KG1 (cell line): ENCODE data around the gene UPK3A.
"Not testable (repeated sequence)": the region's sequence is repeated elsewhere in the genome, so short reads cannot be mapped to it uniquely, and the experiment has no call there.

ENCODE experiments used
- DNase-seq: peaks from one replicate; lab custom pipeline; 2025; lab: John Stamatoyannopoulos, UW

The UPK3A gene

DNA sequence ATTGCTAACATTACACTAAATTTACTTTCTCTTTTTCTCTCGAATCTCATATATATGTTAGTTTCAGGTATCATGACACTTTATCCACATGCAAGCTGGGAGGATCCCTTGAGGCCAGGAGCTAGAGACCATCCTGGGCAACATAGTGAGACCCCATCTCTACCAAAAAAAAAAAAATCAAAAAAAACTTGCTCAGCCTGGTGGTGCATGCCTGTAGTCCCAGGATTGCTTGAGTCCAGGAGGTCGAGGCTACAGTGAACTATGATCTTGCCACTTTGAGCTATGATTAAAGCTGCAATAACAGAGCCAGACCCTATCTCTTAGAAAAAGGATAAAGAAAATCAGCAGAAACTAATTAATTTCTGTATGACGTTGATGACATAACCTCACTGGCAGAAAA is 3.7 kb upstream of the UPK3A start:
- DNase-seq: no peak

DNA sequence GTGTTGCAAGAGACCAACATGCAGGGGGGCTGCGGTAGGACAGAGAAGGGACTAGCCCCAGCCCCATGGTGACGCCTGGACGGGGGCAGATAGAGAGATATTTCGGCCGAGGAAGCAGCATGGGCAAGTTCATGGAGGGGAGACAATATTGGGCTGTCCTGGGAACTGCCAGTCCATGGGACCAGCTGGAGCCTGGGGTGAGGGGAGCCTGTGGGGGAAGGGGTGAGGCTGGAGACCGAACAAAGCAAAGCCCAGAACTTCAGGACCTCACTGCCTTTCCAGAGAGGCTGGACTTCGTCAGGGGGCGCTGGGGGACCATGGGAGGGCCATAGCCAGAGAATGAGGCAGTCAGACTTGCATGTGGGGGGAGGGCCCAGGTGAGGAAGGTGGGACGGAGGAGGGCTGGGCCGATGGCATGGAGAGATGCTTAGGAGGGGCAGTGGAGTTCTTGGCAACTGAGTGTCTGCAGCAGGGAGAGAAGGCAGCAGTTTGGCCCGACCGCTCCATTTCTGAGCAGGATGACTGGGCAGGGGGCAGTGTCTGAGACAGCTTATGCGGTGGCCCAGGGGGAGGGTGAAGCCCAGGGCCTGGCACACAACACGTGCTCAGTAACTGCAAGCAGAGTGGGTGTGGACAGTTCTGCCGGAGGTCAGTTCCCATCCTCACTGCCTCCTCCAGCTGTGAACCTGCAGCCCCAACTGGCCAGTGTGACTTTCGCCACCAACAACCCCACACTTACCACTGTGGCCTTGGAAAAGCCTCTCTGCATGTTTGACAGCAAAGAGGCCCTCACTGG is 712 bp downstream of the UPK3A start:
- no peak for DNase-seq

DNA sequence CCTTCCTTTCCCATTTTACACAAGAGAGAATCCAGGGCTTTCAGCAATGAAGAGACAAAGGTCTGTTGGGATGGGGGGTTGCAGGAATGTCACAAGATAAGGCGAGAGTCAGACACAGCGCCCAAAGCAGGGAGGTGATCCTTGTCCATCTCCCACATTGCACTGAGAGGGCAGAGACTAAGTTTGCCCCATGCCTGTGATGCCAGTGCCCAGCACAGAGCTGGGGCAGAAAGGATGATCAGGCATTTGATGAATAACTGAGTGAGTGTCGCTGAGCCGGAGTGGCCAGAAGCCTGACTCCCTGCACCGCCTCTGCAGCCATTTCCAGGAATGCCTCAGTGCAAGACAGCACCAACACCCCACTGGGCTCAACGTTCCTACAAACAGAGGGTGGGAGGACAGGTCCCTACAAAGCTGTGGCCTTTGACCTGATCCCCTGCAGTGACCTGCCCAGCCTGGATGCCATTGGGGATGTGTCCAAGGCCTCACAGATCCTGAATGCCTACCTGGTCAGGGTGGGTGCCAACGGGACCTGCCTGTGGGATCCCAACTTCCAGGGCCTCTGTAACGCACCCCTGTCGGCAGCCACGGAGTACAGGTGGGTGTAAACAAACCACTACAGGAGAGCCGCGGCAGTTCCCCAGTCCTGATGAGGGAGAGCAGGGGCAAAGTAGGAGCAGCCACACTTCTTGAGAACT is 2.3 kb downstream of the UPK3A start:
- DNase-seq: no peak

DNA sequence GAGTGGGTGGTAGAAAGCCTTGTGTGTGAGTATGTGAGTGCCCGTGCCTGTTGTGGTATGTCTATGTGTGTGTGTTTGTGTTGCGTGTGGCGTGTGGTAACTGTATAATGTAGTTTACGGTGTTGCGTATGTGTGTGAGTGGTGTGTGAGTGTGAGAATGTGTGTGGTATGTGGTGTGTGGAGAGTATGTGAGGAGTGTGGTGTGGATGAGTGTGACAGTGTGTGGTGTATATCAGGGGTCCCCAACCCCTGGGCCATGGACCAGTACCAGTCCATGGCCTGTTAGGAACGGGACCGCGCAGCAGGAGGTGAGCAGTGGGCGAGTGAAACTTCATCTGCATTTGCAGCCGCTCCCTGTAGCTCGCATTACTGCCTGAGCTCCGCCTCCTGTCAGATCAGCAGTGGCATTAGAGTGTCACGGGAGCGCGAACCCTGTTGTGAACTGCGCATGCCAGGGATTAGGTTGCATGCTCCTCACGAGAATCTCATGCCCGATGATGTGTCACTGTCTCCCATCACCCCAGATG is 5.7 kb downstream of the UPK3A start:
- no peak for DNase-seq

DNA sequence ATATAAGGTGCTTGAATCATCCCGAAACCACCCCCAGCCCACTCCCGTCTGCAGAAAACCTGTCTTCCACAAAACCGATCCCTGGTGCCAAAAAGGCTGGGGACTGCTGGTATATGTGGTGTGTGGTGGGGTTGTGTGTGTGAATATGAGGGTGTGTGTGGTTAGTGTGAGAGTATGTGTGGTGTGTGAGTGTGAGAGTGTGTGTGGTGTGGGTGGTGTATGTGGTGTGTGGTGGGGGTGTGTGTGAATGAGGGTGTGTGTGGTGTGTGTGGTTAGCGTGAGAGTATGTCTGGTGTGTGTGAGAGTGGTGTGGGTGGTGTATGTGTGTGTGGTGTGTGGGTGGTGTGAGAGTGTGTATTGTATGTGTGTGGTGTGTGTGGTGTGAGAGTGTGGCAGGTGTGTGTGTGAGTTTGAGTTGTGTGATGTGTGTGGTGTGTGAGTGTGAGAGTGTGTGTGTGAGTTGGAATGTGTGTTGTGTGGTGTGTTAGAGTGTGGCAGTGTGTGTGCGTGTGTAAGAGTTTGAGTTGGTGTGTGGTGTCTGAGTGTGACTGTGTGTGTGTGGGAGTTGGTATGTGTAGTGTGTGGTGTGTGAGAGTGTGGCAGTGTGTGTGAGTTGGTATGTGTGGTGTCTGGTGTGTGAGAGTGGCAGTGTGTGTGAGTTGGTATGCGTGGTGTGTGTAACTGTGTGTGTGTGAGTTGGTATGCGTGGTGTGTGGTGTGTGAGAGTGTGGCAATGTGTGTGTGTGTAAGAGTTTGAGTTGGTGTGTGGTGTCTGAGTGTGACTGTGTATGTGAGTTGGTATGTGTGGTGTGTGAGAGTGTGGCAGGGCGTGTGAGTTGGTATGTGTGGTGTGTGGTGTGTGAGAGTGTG is 6.5 kb downstream of the UPK3A start:
- no peak for DNase-seq

DNA sequence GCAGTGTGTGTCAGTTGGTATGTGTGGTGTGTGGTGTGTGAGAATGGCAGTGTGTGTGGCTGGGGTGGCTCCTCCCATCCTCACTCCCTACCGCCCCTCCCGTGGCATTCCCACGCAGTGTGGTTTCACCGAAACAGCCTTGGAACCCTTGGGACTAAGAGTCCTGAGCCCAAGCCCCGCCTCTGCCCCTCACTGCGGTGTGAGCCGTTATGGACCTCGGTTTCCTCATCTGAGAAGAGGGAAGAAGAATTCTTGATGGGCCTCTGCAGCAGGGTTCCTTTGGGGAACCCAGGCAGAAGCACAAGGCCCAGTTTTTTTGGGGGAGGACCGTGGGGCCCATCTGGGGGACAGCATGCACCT is 7.2 kb downstream of the UPK3A start:
- DNase-seq: no peak

DNA sequence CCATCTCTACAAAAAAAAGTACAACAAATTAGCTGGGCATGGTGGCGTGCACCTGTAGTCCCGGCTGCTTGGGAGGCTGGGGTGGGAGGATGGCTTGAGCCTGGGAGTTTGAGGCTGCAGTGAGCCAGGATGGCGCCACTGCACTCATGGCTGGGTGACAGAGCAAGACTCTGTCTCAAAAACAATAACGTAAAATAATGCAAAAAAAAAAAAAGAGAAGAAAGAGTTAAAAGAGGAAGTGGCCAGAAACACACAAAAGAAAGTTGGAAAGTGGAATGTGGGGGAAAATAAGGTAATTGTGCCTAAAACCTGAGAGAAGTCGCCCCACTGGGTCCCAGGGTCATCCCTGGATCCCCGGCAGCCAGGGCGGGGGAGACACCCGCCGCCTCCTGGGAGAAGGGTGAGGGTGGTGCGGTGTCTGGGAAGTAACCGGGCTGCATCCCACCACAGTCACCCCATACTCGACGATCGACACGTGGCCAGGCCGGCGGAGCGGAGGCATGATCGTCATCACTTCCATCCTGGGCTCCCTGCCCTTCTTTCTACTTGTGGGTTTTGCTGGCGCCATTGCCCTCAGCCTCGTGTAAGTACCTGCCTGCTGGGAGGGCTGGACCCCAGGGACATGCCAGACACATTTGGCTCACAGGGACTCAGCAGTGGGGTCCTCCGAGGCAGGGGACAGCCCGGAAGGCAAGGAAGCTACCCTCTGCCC is 8.1 kb downstream of the UPK3A start:
- DNase-seq: no peak

DNA sequence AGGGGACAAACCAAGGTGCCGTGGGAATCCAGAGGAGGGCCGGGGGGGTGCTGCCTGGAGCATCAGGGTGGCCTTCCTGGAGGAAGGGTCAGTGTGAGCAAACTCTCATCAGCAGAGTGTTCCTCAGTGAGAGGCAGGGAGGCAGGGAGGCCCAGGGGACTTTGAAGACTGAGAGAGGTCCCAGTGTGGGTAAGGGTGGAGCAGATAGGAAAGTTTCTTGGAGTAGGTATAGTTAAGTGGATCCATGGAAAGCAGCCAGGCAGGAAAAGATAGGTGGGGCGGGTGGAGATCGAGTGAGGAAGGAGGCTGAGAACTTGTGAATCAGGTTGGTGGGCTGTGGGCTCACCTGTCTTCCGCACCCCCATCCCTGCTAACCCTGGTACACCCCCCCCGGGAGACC is 9.3 kb downstream of the UPK3A start:
- DNase-seq: no peak

DNA sequence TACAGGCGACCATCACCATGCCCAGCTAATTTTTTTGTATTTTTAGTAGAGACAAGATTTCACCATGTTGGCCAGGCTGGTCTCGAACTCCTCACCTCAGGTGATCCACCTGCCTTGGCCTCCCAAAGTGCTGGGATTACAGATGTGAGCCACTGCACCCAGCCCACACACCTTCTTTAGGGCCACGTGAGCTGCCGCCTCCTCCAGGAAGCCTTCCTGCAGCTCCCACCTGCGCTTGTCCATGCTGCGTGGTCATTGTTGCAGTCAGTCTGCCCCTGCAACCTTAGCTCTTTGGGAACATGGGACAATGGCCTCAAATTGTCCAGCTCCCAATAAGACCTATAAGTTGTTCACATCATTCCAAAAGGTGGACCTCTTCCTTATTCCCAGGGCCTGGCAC is 10.3 kb downstream of the UPK3A start:
- not testable (repeated sequence) for DNase-seq

DNA sequence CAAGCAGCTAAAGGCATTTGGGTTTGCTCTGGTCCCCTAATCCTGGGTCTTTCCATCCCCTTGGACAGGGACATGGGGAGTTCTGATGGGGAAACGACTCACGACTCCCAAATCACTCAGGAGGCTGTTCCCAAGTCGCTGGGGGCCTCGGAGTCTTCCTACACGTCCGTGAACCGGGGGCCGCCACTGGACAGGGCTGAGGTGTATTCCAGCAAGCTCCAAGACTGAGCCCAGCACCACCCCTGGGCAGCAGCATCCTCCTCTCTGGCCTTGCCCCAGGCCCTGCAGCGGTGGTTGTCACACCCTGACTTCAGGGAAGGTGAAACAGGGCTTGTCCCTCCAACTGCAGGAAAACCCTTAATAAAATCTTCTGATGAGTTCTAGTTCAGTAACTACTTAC is 10.7 kb downstream of the UPK3A start:
- DNase-seq: no peak

DNA sequence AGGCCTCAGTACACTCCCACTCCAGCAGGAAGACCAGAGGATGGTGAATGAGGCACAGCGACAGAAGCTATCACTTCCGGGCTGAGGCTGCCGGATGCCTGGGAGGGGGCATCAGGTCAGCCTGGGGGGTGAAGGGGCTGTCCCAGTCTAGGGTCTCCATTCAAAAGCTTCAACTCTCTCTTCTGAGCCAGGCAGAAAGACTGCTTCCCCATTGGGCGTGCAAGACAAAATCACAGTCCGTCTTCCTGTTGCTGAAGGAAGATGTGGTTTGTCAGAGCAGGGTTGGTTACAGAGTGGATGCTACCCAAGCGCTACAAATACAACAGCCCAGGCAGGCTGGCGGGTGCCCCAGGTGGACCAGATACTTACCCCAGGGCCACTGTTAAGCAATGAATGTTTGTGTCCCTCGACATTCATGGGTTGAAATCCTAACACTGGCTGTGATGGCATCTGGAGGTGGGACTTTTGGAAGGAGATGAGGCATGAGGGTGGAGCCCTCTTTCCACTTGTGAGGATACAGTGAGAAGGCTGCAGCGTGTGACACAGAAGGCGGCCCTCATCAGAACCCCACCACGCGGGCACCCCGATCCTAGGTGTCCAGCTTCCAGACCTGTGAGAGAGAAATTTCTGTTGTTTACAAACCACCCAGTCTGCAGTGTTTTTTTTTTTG is 12.0 kb downstream of the UPK3A start:
- DNase-seq: peak; percentile 18

DNA sequence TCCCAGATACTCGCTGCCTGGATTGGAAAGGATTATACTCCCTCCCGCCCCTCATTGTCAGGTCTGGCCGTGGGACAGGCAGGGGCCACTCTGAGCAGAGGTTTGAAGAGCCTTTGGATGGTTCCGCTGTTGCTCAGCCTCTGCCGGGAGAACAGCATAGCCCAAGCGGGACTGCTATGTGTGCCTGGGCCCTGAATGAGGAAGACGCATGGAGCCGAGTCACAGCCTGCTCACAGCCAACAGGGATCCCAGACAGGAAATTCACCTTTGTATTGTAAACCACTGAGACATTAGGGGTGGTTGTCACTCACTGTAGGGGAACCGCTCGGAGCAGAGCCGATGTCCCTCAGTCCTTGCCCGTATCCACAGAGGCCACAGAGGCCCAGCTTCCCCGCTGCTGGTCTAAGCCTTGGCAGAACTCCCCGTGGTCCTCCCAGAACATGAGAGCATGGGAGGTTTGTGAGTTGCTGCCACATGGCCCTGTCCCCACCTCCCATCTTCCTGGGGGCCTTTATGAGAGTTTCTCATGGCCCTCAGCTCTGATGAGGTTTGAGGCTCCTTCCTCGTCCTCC is 14.3 kb downstream of the UPK3A start:
- DNase-seq: no peak

DNA sequence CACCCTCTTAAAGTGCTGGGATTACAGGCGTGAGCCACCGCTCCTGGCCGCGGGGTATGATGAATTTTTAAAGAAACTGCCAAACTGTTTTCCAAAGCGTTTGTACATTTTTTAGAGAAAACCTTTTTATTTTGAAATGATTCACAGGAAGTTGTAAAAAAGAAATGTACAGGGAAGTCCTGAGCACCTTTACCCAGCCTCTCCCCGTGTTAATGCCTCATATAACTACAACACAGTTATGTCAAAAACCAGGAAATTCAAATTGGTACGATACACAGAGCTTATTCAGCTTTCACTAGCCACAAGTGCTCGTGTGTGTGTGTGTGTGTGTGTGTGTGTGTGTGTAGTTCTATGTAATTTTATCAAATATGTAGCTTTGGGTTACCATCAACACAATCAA is 18.0 kb downstream of the UPK3A start:
- DNase-seq: no peak

DNA sequence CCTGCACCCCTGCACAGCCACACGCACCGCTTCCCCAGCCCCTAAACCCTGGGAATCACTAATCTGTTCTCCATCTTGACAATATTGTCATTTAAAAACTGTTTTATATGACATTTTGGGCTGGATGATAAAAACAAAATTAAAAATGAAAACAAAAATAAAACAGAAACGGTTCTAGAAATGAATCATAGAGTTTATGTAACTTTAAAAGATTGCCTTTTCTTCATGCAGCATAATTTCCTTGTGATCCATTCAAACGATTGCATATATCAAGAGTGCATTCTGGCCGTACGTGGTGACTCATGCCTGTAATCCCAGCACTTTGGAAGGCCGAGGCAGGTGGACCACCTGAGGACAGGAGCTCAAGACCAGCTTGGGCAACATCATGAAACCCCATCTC is 18.4 kb downstream of the UPK3A start:
- DNase-seq: no peak

DNA sequence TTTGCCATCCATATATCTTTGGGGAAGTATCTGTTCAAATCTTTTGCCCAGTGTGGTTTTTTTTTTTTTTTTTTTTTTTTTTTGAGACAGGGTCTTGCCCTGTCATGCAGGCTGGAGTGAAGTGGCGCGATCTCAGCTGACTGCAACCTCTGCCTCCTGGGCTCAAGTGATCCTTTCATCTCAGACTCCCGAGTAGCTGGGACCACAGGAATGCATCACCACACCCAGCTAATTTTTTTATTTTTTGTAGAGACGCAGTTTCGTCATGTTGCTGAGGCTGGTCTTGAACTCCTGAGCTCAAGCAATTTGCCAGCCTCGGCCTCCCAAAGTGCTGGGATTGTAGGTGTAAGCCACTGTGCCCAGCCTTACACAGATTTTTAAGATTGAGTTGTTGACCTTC is 20.2 kb downstream of the UPK3A start:
- DNase-seq: no peak

DNA sequence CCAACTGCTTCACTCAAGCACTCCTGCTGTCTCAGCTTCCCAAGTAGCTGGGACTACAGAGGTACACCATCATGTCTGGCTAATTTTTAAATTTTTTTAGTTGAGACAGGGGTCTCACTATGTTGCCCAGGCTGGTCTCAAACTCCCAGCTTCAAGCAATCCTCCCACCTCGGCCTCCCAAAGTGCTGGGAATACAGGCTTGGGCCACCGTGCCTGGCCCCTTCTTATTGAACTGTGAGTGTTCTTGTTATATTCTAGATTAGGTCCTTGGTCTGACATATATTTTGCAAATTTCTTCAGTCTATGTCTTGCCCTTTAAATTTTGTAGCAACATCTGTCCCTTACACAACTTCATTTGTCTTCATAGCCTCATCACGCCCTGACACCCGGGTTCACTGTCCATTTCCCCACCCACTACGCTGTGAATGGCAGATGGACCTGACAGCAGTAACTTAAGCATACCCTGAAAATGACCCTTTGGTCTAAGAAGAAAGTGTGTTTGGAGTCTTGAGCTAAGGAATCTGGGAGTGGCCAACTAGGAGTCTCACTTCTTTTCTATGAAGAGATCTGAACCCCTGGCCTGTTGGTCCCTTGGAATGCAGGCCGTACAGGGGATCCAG is 20.8 kb downstream of the UPK3A start:
- no peak for DNase-seq

DNA sequence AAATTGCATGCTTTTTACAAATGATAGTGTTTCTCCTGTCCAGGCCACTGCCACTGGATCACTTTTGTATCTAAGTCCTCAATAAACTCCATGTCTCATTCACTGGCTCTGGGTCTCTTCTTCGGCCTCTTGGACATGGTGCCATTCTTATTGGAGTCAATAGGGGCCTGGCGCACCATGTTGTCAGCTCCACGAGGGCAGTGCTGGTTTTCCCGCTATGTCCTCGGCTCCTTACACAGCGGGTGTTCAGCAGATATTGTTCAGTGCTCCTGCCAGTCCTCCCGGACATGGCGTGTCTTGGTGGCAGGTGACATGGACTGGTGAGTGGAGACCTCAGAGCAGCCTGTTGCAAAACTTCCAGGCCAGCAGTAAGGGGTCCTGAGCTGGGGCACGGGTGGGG is 21.4 kb downstream of the UPK3A start:
- no peak for DNase-seq

DNA sequence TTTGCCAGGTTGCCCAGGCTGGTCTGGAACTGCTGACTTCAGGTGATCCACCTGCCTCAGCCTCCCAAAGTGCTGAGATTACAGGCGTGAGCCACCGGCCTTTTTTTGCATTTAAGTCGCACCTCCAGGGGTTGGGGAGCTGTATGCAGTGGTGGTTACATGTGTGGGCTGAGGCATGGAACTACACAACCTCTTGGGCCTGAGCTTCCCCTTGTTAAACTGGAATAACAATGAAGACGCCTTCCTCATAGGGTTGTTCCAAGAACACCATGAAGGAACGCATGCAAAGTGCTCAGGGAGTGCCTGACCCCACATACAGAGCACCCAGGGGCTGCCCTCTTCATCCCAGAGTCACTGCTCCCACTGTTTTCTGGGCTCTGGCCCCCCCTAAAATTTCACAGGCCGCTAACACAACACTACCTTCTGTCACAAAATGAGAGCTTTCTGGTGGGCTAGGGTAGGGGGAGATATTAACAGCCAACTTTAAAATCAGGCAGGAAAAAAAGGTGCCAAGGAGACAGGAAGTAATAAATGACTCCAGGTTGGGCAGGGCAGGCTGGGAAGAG is 23.7 kb downstream of the UPK3A start:
- no peak for DNase-seq

DNA sequence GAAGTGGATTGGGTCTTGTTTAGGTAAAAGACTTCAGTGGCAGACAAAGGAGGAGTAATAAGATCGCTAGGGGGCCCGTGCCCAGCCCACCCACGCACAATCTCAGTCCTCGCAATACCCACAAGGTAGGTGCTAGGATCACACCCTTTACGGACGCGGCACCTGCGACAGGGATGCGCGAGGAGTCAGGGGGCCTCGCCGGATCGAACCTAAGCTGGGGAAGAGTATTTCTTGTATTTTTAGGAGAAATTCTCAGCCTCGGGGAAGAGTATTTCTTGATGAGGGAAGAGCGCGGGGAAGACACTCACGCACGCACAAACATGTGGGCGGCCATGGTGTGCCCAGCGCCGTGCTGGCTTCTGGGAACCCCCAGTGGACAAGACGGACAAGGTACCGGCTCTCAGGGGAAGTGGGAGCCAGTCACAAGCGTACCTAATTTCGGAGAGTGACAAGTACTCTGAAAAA is 24.2 kb downstream of the UPK3A start:
- DNase-seq: no peak
